Epidermal melanocyte (primary cell): ENCODE measurements around the gene NOTCH3.

Experiments
- DNase-seq: peaks from one replicate; pipeline ENCODE4 v3.0.0; 2011; ENCODE audit warnings: low spot score; ENCODE audit not compliant: insufficient read length

The NOTCH3 gene

DNA sequence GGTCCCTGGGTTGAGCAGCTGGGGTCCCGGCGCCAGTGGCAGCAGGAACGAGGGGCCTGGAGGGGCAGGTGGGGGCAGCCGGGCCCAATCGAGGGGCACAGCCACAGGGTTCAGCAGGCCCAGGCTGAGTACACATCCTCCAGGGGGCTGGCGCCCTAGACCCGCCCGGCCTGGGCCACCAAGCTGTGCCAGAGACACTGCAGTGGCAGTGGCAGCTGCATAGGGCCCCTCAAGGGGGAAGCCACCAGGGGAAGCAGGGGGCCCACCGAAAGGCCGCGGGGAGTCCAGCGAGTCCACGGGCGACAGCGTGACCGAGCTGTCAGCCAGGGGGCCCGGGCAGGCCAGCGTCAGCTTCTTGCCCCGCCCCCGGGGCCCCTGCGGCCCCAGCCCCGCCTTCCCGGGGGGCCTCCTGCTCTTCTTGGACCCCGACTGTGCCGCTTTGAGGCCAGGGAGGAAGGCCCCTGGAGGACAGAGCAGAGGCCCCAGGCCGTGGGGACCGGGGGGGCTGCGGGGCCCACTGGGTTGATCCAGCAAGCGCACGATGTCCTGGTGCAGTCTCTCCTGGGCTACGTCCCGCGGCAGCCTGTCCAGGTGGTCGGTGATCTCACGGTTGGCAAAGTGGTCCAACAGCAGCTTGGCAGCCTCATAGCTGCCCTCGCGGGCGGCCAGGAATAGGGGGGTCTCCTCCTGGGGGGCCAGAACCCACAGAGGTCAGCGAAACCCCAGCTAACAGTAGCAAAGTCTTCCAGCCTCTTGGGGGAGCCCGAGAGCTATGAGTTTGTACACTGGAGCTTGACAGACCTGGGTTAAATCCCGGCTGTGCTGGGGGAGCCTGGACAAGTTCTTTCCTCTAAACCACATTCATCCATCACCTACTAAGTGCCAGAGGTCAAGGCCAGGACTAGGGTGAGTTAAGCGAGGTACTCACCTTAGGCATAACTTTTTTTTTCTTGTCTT is 39.5 kb downstream of the NOTCH3 start:
- DNase-seq, result no peak

- DNase-seq, result no peak
Observed at GRCh38 chr19:15159251-15159650, 41.5 kb downstream of the NOTCH3 start.

DNA sequence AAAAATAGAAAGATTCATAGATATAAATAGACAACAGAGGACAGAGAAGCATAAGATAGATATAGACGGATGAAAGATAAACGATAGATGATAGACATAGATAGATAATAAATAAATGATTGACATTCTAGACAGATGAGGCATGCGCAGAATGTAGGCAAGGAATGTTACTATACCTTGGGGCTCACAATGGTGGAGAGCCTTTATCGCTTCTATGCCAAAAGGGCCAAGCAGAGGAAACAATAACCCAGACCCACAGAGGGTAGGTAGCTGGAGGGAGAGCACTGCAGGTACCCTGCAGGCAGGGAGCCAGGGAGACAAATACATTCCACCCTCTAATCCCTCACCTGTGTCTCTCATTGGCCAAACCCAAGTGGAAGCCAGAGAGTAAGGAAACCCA is 44.4 kb downstream of the NOTCH3 start:
- DNase-seq, result no peak

DNA sequence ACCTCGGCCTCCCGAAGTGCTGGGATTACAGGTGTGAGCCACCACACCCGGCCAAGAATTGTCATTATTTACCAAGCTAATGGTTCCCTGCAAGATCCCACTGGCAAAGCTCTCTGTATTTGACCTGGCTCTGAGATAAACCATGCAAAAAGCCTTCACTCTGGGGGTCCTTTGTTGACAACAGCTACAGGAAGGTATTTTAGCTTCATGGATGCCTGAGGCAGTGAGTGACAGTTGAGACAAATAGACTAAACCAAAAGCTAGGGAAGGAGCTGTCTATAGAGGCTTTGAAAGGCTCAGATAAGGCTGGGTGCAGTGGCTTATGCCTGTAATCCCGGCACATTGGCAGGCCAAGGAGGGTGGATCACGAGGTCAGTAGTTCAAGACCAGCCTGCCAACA is 45.5 kb downstream of the NOTCH3 start:
- no peak for DNase-seq

GRCh38 chr19:15154002-15154612 is 46.7 kb downstream of the NOTCH3 start:
- no peak for DNase-seq

GRCh38 chr19:15149737-15150136 is 51.1 kb downstream of the NOTCH3 start:
- no peak for DNase-seq

- DNase-seq, result no peak
Observed at GRCh38 chr19:15147090-15147489, 53.7 kb downstream of the NOTCH3 start.

GRCh38 chr19:15144046-15144646 is 56.6 kb downstream of the NOTCH3 start:
- no peak for DNase-seq

DNA sequence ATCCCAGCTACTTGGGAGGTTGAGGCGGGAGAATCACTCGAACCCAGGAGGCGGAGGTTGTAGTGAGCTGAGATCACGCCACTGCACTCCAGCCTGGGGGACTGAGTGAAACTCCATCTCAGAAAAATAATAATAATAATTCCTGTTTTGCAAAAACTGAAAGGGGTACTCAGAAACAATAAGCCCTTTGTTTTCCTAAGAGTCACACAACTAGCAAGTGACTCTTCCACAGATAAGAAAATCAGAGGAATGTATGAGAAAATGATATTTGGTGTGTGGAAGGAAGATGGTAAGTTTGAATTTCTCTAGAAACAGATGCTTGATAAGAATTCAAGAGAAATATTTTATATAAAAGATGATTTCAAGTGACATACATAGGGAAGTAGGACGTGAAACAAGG is 58.5 kb downstream of the NOTCH3 start:
- no peak for DNase-seq

DNA sequence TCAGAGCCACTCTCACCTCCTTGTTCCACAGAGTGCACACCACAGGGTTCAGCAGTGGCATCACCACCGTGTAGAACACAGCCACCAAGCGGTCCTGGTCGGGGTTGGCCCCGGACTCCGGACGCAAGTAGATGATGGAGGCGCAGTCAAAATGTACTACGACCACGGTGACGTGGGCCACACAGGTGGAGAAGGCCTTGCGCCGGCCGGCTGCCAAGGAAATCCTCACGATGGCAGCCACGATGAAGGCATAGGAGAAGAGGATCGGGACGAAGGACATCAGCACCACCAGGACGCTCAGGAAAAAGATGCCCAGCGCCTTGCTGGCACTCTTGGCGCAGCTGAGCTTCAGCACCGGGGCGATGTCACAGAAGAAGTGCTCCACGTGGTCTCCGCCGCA is 59.7 kb downstream of the NOTCH3 start:
- no peak for DNase-seq

DNA sequence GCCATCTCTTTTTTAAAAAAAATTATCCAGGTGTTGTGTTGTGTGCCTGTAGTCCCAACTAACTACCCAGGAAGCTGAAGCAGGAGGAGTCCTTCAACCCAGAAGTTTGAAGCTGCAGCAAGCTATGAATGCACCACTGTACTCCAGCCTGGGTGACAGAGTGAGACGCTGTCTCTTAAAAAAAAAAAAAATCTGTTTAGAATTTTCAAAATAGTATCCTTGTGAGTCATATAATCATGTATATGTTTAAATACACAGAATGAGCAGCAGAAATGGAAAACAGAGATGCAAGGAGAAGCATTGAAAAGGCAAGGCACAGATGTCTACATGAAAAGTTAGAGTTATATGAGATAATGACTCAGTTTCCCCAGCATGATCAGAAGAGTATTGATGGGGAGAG is 62.4 kb downstream of the NOTCH3 start:
- no peak for DNase-seq

GRCh38 chr19:15137777-15138176 is 63.0 kb downstream of the NOTCH3 start:
- DNase-seq, result no peak

DNA sequence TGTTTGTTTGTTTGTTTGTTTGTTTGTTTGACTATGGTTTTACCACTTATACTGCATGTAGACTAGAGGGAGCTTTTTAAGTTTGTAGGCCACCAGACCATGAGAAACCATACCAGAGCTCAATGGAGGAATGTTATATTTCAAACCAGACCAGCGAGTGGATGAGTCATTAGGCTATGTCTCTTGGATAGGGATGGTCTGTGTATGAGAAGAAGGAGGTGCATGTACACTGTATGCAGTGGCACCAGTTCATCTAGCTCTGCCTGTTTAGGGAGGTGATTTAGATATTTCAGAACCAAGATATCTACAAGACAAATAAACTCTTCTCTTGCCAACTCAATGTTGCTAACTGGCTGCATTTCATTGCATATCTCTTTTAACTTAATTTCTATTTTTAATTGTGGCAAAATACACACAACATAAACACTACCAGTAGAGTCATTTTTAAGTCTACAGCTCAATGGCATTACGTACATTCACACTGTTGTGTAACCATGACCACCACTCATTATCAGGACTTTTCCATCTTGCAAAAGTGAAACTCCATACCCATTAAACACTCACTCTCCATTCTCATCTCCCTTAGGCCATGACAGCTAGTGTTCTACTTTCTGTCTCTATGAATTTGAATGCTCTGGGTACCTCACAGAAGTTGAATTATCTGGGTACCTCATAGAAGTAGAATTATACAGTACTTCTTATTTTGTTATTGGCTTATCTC is 64.4 kb downstream of the NOTCH3 start:
- no peak for DNase-seq

DNA sequence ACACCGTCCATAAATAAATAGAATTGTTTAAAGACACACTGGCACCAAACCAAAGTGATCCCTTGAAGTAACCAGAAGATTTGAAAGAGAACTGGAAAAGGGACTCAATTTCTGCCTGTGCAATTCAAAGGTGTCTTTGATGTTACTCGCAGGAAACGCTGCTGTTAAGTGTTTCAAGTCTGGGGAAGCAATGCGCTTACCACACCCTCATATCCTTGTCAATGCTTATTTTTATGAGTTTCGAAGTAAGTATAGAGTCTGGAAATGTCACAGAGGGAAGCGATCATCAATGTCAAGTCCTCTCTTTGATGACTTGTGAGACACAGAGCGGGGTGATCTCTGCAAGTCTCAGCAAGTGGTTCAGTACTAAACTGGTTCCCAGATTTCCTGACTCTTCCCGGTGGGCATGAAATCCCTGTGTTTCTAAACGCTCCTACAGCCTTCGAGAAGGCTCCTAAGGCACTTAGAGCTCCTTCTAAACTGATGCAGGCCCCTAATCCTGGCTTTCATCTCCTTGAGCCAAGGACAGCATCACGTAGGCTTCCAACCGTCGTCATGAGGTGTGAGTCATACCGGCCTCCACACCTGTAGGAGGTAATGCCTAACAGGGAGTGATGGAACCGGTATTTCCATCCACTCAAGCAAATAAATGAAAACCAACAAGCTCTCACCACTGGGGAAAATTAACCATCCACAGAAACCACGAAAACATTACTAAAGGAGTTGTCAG is 70.8 kb downstream of the NOTCH3 start:
- no peak for DNase-seq

DNA sequence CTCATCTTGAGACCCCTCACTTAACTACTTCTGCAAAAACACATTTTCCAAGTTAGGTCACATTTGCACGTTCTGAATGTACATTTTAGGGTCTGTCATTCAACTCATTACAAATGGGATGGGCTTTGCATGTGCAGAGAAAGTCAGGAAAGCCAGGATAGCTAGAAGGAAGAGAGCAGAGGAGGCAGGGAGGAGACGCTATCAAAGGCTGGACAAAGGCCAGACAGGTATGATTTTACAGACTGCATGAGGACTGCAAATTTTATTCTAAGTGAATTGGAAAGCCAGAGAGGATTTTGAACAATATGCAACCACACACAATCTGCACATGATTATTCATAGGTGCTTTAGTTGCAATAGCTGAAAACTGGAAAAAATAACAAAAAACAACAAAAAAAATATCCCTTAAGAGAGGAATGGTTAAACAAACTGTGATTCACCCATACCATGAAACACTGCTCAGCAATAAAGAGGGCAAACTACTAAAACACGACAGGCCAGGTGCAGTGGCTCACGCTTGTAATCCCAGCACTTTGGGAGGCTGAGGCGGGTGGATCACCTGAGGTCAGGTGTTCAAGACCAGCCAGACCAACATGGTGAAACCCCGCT is 72.5 kb downstream of the NOTCH3 start:
- no peak for DNase-seq

GRCh38 chr19:15126131-15126910 is 74.5 kb downstream of the NOTCH3 start:
- DNase-seq, result no peak

- peak; percentile 94 for DNase-seq
Observed at GRCh38 chr19:15125232-15126067, 75.3 kb downstream of the NOTCH3 start.

- no peak for DNase-seq
Observed at GRCh38 chr19:15124572-15125231, 76.1 kb downstream of the NOTCH3 start.
